ENCODE data around the gene KCNIP4.

DNA sequence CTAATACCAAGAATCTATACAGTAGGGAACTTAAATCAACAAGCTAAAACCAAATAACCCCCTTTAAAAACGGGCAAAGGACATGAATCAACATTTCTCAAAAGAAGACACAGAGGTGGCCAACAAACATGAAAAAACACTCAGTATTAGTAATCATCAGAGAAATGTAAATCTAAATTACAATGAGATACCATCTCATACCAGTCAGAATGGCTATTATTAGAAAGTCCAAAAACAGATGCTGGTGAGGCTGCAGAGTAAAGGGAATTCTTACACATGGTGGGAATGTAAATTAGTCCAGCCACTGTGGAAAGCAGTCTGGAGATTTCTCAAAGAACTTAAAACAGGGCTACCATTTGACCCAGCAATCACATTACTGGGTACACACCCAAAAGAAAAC is 1080.5 kb downstream of the KCNIP4 start:
- no peak for TF ChIP-seq POLR2A (IDR thresholded peaks at IDR 0.05; ENCODE audit: control extremely low read depth in 1 of 2, low read depth in 2 of 2, low read length in 2 of 2)
- no peak for TF ChIP-seq TEAD4 (IDR thresholded peaks at IDR 0.05; ENCODE audit: low read depth, low read length)
- TF ChIP-seq, protein P1, sequence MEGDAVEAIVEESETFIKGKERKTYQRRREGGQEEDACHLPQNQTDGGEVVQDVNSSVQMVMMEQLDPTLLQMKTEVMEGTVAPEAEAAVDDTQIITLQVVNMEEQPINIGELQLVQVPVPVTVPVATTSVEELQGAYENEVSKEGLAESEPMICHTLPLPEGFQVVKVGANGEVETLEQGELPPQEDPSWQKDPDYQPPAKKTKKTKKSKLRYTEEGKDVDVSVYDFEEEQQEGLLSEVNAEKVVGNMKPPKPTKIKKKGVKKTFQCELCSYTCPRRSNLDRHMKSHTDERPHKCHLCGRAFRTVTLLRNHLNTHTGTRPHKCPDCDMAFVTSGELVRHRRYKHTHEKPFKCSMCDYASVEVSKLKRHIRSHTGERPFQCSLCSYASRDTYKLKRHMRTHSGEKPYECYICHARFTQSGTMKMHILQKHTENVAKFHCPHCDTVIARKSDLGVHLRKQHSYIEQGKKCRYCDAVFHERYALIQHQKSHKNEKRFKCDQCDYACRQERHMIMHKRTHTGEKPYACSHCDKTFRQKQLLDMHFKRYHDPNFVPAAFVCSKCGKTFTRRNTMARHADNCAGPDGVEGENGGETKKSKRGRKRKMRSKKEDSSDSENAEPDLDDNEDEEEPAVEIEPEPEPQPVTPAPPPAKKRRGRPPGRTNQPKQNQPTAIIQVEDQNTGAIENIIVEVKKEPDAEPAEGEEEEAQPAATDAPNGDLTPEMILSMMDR (IDR thresholded peaks at IDR 0.05; ENCODE audit: control extremely low read depth in 1 of 3, insufficient read depth in 1 of 3, low read depth in 1 of 3, low read length in 3 of 3) = no peak
- no peak for TF ChIP-seq SIRT6 (IDR thresholded peaks at IDR 0.05; ENCODE audit: low read length)
- no peak for TF ChIP-seq CHD2 (IDR thresholded peaks at IDR 0.05; ENCODE audit: low read length)
- no peak for TF ChIP-seq EZH2 (IDR thresholded peaks at IDR 0.05; ENCODE audit: low read depth, low read length, severe bottlenecking)
- no peak for TF ChIP-seq CREB1 (IDR thresholded peaks at IDR 0.05)
- TF ChIP-seq YY1 (IDR thresholded peaks at IDR 0.05; ENCODE audit: low read depth, low read length) = no peak
- TF ChIP-seq BRCA1 (IDR thresholded peaks at IDR 0.05; ENCODE audit: low read depth, low read length) = no peak
- TF ChIP-seq GTF2F1 (IDR thresholded peaks at IDR 0.05; ENCODE audit: borderline replicate concordance, low read depth, low read length) = no peak
- TF ChIP-seq GABPA (IDR thresholded peaks at IDR 0.05; ENCODE audit: borderline replicate concordance, insufficient read depth, low read length) = no peak

Data from H1 (cell line).